H1 (cell line): ENCODE measurements around the gene ZBTB37. TPM values are rescaled to one million over a fixed set of nuclear protein-coding genes. Genes with fewer than 3 reads are reported as not detected.

Source experiments
- CBX5 ChIP-seq: fragments of 300-800, 300-1000 bp; sonication (generic); IDR thresholded peaks from 2 replicates; pipeline ENCODE4 v1.7.1; 2016; ENCODE audit warnings: antibody characterized with exemption, low read length, low read depth
- CHD7 ChIP-seq: fragments of 300-600 bp; sonication (generic); IDR thresholded peaks from 2 replicates; pipeline ENCODE4 v1.7.1; 2012; ENCODE audit warnings: low read length, moderate library complexity, mild to moderate bottlenecking, inconsistent platforms; ENCODE audit not compliant: insufficient replicate concordance
- FOSL1 ChIP-seq: IDR thresholded peaks from 2 replicates; pipeline ENCODE4 v1.6.1; 2011; ENCODE audit warnings: mild to moderate bottlenecking, low read depth, low read length, moderate library complexity; ENCODE audit not compliant: insufficient read depth
- RNF2 ChIP-seq: fragments of 200-900, 300-1000 bp; sonication (generic); IDR thresholded peaks from 2 replicates; pipeline ENCODE4 v1.7.1; 2016; ENCODE audit warnings: borderline replicate concordance, low read depth, mild to moderate bottlenecking, antibody characterized with exemption, low read length; ENCODE audit not compliant: poor library complexity, severe bottlenecking; ENCODE audit errors: missing control alignments
- SUZ12 ChIP-seq: fragments of 200-600 bp; sonication (generic); IDR thresholded peaks from 2 replicates; pipeline ENCODE4 v1.6.1; 2012; ENCODE audit warnings: mild to moderate bottlenecking, inconsistent platforms, low read length, moderate library complexity, mixed read lengths
- TAF7 ChIP-seq: optimal IDR thresholded peaks from 2 replicates; pipeline ENCODE3; 2011; ENCODE audit warnings: low read depth, mild to moderate bottlenecking, inconsistent platforms, low read length, moderate library complexity, borderline replicate concordance
- YY1 ChIP-seq: IDR thresholded peaks from 2 replicates; pipeline ENCODE4 v1.6.1; 2011; ENCODE audit warnings: low read depth, mild to moderate bottlenecking, low read length
- polyA plus RNA-seq, 7 experiments: library from polyadenylated mRNA; depleted of rRNA in 3 of 7; stranded (reverse) in 5 of 7; unstranded in 2 of 7; fragments of >200 nt in 5 of 7; fragments of 200-250 nt in 2 of 7; gene quantifications; 1 replicate in 5 of 7; 2 replicates in 1 of 7; 4 replicates in 1 of 7; pipeline versions ENCODE4 v1.2.1 to v1.2.3, GENCODE V29; 2011 to 2013; ENCODE audit warnings: missing spikeins in 2 of 7, mixed read lengths in 2 of 7
- total RNA-seq: library from RNA; stranded (reverse); fragmentation: NEBNext Ultra II Directional; extraction: Animal tissue kit (Norgen Biotek cat#: 25700); gene quantifications from 2 replicates; pipeline ENCODE4 v1.2.1, GENCODE V29; 2021

Gene ZBTB37
- total and polyA plus RNA-seq, 2 of the 8 experiments (the other 6 are each of a cell fraction or from before 2014, with no cell fraction given), result 1.7 to 12.5 TPM

- no peak for TF ChIP-seq CHD7
- TF ChIP-seq FOSL1, result no peak
- no peak for TF ChIP-seq RNF2
- TF ChIP-seq CBX5, result no peak
- TF ChIP-seq SUZ12, result no peak
- TF ChIP-seq YY1, result no peak
- no peak for TF ChIP-seq TAF7
Measured at GRCh38 chr1:173915596-173915995, 47.4 kb downstream of the ZBTB37 start (continued).
